Testis (tissue), 3 donors: ENCODE measurements around the gene ZIC2. TPM values are rescaled to one million over a fixed set of nuclear protein-coding genes. Genes with fewer than 3 reads are reported as not detected.

Experiments used
- DNase-seq: peaks from one replicate; pipeline ENCODE4 v3.0.0-alpha.2; 2019
- H3K27ac ChIP-seq, 2 donors: fragments of 200-600 bp; sonication (generic); one replicate each; pipeline ENCODE4 v1.5.1; 2019
- H3K27me3 ChIP-seq: fragments of 200-600 bp; sonication (generic); one replicate; pipeline ENCODE4 v1.5.1; 2019
- H3K36me3 ChIP-seq: fragments of 200-600 bp; sonication (generic); one replicate; pipeline ENCODE4 v1.5.1; 2017; ENCODE audit warnings: low read depth; ENCODE audit errors: missing control alignments
- H3K4me1 ChIP-seq: fragments of 200-600 bp; sonication (generic); one replicate; pipeline ENCODE4 v1.5.1; 2019
- H3K4me3 ChIP-seq, 2 donors: fragments of 200-600 bp; sonication (generic); one replicate each; pipeline ENCODE4 v1.5.1; 2017 to 2019
- H3K9me3 ChIP-seq: fragments of 200-600 bp; sonication (generic); one replicate; pipeline ENCODE4 v1.5.1; 2017
- CTCF ChIP-seq, 3 experiments: fragments of 450-650 bp in 2 of 3; fragments of 200-600 bp in 1 of 3; sonication (generic) in 1 of 3; IDR thresholded peaks; one replicate each; pipeline ENCODE4 v1.5.1; 2016 to 2019; ENCODE audit warnings: antibody characterized with exemption in 3 of 3, mild to moderate bottlenecking in 2 of 3, moderate library complexity in 1 of 3
- POLR2A ChIP-seq: fragments of 450-650 bp; IDR thresholded peaks from one replicate; pipeline ENCODE4 v1.6.1; 2017; ENCODE audit warnings: antibody characterized with exemption, mild to moderate bottlenecking, moderate library complexity
- WGBS, 2 donors: methylation state at CpG; one replicate each; pipeline ENCODE4 v1.1.5; 2018; 5-methylcytosine and 5-hydroxymethylcytosine counted together
- intact Hi-C: fragments of 100-400 bp; cut with DNase I; formaldehyde crosslinking; loops from one replicate; pipeline ENCODE4 v1.15.1; 2023; ENCODE audit warnings: low total_unique reads
- polyA plus RNA-seq: library from polyadenylated mRNA; stranded (reverse); fragments of 350-450 nt; fragmentation: Illumina TruSeq; extraction: RNeasy Lipid Tissue Mini Kit (QIAGEN cat#74804); gene quantifications from one replicate; pipeline ENCODE4 v1.2.3, GENCODE V29; 2014; ENCODE audit warnings: low read depth, low replicate concordance; ENCODE audit not compliant: insufficient read depth
- total RNA-seq, 2 donors: library from RNA; depleted of rRNA; stranded (reverse); fragments of >200 nt; gene quantifications; one replicate each; pipeline ENCODE4 v1.2.3, GENCODE V29; 2016

The ZIC2 gene
- total and polyA plus RNA-seq, 3 donors from 2014 or later = 1.3 to 11.5 (median 6.9) TPM

GRCh38 chr13:99985886-99986527 lies 4.4 kb downstream of the ZIC2 start:
- WGBS, 2 donors = 27% methylated on average over 15 of the region's 15 CpGs
- Histone ChIP-seq H3K9me3 (no peaks in the 10 kb centered on the region), H3K4me3 (no peak overlapping the region), H3K27ac (no peak overlapping the region), H3K27me3 (no peaks in the 10 kb centered on the region), H3K36me3 (no peaks in the 10 kb centered on the region), H3K4me1 (no peaks in the 10 kb centered on the region)
- no peak for DNase-seq
- TF ChIP-seq CTCF (IDR thresholded peaks at IDR 0.05) = no peak
- TF ChIP-seq POLR2A = no peak
- intact Hi-C loops = no loop called here

GRCh38 chr13:99986741-99987140 lies 5.2 kb downstream of the ZIC2 start:
- no peak overlapping the region for H3K4me3 ChIP-seq
- H3K27me3 ChIP-seq = no peaks in the 10 kb centered on the region
- H3K4me1 ChIP-seq = no peaks in the 10 kb centered on the region
- H3K36me3 ChIP-seq = no peaks in the 10 kb centered on the region
- 31 to 36% methylated on average over 8 of the region's 8 CpGs for WGBS, 2 donors
- no peak for TF ChIP-seq POLR2A
- H3K27ac ChIP-seq = no peak overlapping the region
- DNase-seq = no peak
- intact Hi-C loops = no loop called here
- no peaks in the 10 kb centered on the region for H3K9me3 ChIP-seq

- Histone ChIP-seq H3K4me1 (no peaks in the 10 kb centered on the region), H3K27ac (no peak overlapping the region), H3K9me3 (no peaks in the 10 kb centered on the region), H3K4me3 (no peak overlapping the region), H3K27me3 (no peaks in the 10 kb centered on the region), H3K36me3 (no peaks in the 10 kb centered on the region)
- TF ChIP-seq POLR2A = no peak
- TF ChIP-seq CTCF (IDR thresholded peaks at IDR 0.05) = no peak
- 14 to 20% methylated on average over 18 to 20 of the region's 20 CpGs for WGBS, 2 donors
- intact Hi-C loops = no loop called here
- DNase-seq = no peak
Observed at GRCh38 chr13:99987154-99988019, 5.8 kb downstream of the ZIC2 start.

GRCh38 chr13:99988529-99989275 lies 7.1 kb downstream of the ZIC2 start:
- no peak for DNase-seq
- Histone ChIP-seq H3K9me3 (no peaks in the 10 kb centered on the region), H3K4me1 (no peaks in the 10 kb centered on the region), H3K27ac (no peak overlapping the region), H3K4me3 (no peak overlapping the region), H3K36me3 (no peaks in the 10 kb centered on the region), H3K27me3 (peaks cover 4% of the 10 kb centered on the region)
- intact Hi-C loops = no loop called here
- TF ChIP-seq POLR2A = no peak
- no peak for TF ChIP-seq CTCF (IDR thresholded peaks at IDR 0.05)
- WGBS, 2 donors = 5 to 9% methylated on average over 14 to 36 of the region's 43 CpGs
